HepG2 (cell line): Measurements from ENCODE around the gene TNNT3. TPM values are rescaled to one million over a fixed set of nuclear protein-coding genes. Genes with fewer than 3 reads are reported as not detected.
A peak's percentile ranks its signal among the peaks of the same experiment; 100 is the strongest.

Experiments used
- ADNP ChIP-seq: sonication (generic); formaldehyde crosslinking; IDR thresholded peaks from 2 replicates; pipeline ENCODE4 v1.4.0; 2020; ENCODE audit warnings: missing genetic modification reagents
- ASH2L ChIP-seq: fragments of 300-600, 200-600 bp; sonication (generic); IDR thresholded peaks from 2 replicates; pipeline ENCODE4 v1.7.0; 2017; ENCODE audit warnings: low read depth, mild to moderate bottlenecking, moderate library complexity, mixed read lengths, low read length; ENCODE audit not compliant: insufficient read length
- BCL6 ChIP-seq: IDR thresholded peaks from 2 replicates; pipeline ENCODE4 v1.6.1; 2016; ENCODE audit warnings: missing genetic modification reagents, missing compliant biosample characterization
- ELF1 ChIP-seq: sonication (generic); formaldehyde crosslinking; IDR thresholded peaks from 2 replicates; pipeline ENCODE4 v1.4.0; 2020; ENCODE audit warnings: missing genetic modification reagents
- ERF ChIP-seq: IDR thresholded peaks from 2 replicates; pipeline ENCODE4 v1.6.1; 2018; ENCODE audit warnings: missing biosample characterization, missing genetic modification reagents
- FOXC1 ChIP-seq: sonication (generic); formaldehyde crosslinking; IDR thresholded peaks from 2 replicates; pipeline ENCODE4 v1.8.0; 2022; ENCODE audit warnings: mild to moderate bottlenecking, missing genetic modification reagents, borderline replicate concordance
- GTF3A ChIP-seq: sonication (generic); formaldehyde crosslinking; conservative IDR thresholded peaks from 2 replicates; pipeline ENCODE4 v1.4.0; 2020; ENCODE audit warnings: mild to moderate bottlenecking, missing genetic modification reagents
- HNRNPL ChIP-seq: fragments of 200-400 bp; formaldehyde crosslinking; IDR thresholded peaks from 2 replicates; pipeline ENCODE4 v1.6.1; 2017; ENCODE audit warnings: mild to moderate bottlenecking, low read depth, low read length
- KDM4B ChIP-seq: sonication (generic); formaldehyde crosslinking; IDR thresholded peaks from 2 replicates; pipeline ENCODE4 v1.4.0; 2020; ENCODE audit warnings: missing genetic modification reagents
- MTERF4 ChIP-seq: sonication (generic); formaldehyde crosslinking; IDR thresholded peaks from 2 replicates; pipeline ENCODE4 v1.8.0; 2023; ENCODE audit warnings: mild to moderate bottlenecking, missing genetic modification reagents
- ONECUT2 ChIP-seq: sonication (generic); formaldehyde crosslinking; IDR thresholded peaks from 2 replicates; pipeline ENCODE4 v1.4.0; 2020; ENCODE audit warnings: missing genetic modification reagents
- PTBP1 ChIP-seq: fragments of 200-400 bp; formaldehyde crosslinking; IDR thresholded peaks from 2 replicates; pipeline ENCODE4 v1.6.1; 2018; ENCODE audit warnings: low read length, low read depth; ENCODE audit not compliant: poor library complexity, severe bottlenecking
- SP1 ChIP-seq, 2 experiments: fragments of 450-650 bp in 1 of 2; sonication (generic) in 1 of 2; formaldehyde crosslinking in 1 of 2; IDR thresholded peaks; 2 replicates each; pipeline versions ENCODE4 v1.4.0 to v1.6.1; 2016 to 2020; ENCODE audit warnings: missing genetic modification reagents in 1 of 2
- TARDBP ChIP-seq: sonication (generic); formaldehyde crosslinking; IDR thresholded peaks from 2 replicates; pipeline ENCODE4 v1.8.0; 2022; ENCODE audit warnings: mild to moderate bottlenecking, missing genetic modification reagents
- YEATS4 ChIP-seq: sonication (generic); formaldehyde crosslinking; IDR thresholded peaks from 2 replicates; pipeline ENCODE4 v1.4.0; 2020; ENCODE audit warnings: missing genetic modification reagents, borderline replicate concordance
- ZNF331 ChIP-seq: sonication (generic); formaldehyde crosslinking; IDR thresholded peaks from 2 replicates; pipeline ENCODE4 v1.4.0; 2020; ENCODE audit warnings: missing genetic modification reagents
- ZNF335 ChIP-seq: sonication (generic); formaldehyde crosslinking; IDR thresholded peaks from 2 replicates; pipeline ENCODE4 v1.4.0; 2020; ENCODE audit warnings: missing genetic modification reagents
- ZNF660 ChIP-seq: sonication (generic); formaldehyde crosslinking; IDR thresholded peaks from 2 replicates; pipeline ENCODE4 v1.5.1; 2020; ENCODE audit warnings: mild to moderate bottlenecking, low read depth, missing genetic modification reagents, borderline replicate concordance
- ZNF775 ChIP-seq: sonication (generic); formaldehyde crosslinking; IDR thresholded peaks from 2 replicates; pipeline ENCODE4 v1.4.0; 2020; ENCODE audit warnings: missing genetic modification reagents, mild to moderate bottlenecking, moderate library complexity, borderline replicate concordance
- ZSCAN9 ChIP-seq: IDR thresholded peaks from 2 replicates; pipeline ENCODE4 v1.6.1; 2016; ENCODE audit warnings: borderline replicate concordance
- polyA plus RNA-seq, 8 experiments: library from polyadenylated mRNA; depleted of rRNA in 3 of 8; stranded (reverse) in 7 of 8; unstranded in 1 of 8; fragments of >200 nt; fragmentation: Illumina TruSeq in 4 of 8; extraction: Trizol in 4 of 8; gene quantifications; 2 replicates each; pipeline versions ENCODE4 v1.2.1 to v1.2.3, GENCODE V29; 2011 to 2016; ENCODE audit warnings: low read depth in 4 of 8, missing spikeins in 1 of 8, mixed read lengths in 1 of 8; ENCODE audit not compliant: insufficient read depth in 1 of 8
- total RNA-seq, 5 experiments: library from RNA; depleted of rRNA; stranded (reverse); fragments of >200 nt; fragmentation: Illumina TruSeq; extraction: Trizol; gene quantifications; 2 replicates each; pipeline ENCODE4 v1.2.3, GENCODE V29; 2016; ENCODE audit warnings: low read depth in 1 of 5
- TF ChIP-seq, protein P1 (sequence below): sonication (generic); formaldehyde crosslinking; IDR thresholded peaks from 2 replicates; pipeline ENCODE4 v1.8.0; 2022; ENCODE audit warnings: missing genetic modification reagents, mild to moderate bottlenecking, inconsistent platforms, borderline replicate concordance
- TF ChIP-seq, protein P2 (sequence below): sonication (generic); formaldehyde crosslinking; IDR thresholded peaks from 2 replicates; pipeline ENCODE4 v1.4.0; 2020; ENCODE audit warnings: missing genetic modification reagents, low read depth, mild to moderate bottlenecking, borderline replicate concordance
- TF ChIP-seq, protein P3 (sequence below): sonication (generic); formaldehyde crosslinking; conservative IDR thresholded peaks from 2 replicates; pipeline ENCODE4 v1.8.0; 2022; ENCODE audit warnings: missing genetic modification reagents

Gene TNNT3
- total and polyA plus RNA-seq, 2 of the 13 experiments (the other 11 are each of a cell fraction or from before 2014, with no cell fraction given): not detected

GRCh38 chr11:1882265-1883238, 37.0 kb upstream of the TNNT3 start (continued):
- TF ChIP-seq ONECUT2 (CRISPR knock-in tag): no peak
- TF ChIP-seq BCL6: no peak
- no peak for TF ChIP-seq PTBP1
- TF ChIP-seq HNRNPL: 0 out of 2 replicates have a peak, but pooled peaks have one; percentile 25
- TF ChIP-seq YEATS4: no peak
- TF ChIP-seq ZSCAN9 (CRISPR knock-in tag): peak; percentile 43; the same call in 1 of the 2 replicates
- TF ChIP-seq SP1 (IDR thresholded peaks at IDR 0.05): no peak
- TF ChIP-seq SP1 (CRISPR knock-in tag; IDR thresholded peaks at IDR 0.05): no peak
- TF ChIP-seq ZNF775 (CRISPR knock-in tag): no peak
- TF ChIP-seq TARDBP (CRISPR knock-in tag): no peak
- TF ChIP-seq, protein P1, sequence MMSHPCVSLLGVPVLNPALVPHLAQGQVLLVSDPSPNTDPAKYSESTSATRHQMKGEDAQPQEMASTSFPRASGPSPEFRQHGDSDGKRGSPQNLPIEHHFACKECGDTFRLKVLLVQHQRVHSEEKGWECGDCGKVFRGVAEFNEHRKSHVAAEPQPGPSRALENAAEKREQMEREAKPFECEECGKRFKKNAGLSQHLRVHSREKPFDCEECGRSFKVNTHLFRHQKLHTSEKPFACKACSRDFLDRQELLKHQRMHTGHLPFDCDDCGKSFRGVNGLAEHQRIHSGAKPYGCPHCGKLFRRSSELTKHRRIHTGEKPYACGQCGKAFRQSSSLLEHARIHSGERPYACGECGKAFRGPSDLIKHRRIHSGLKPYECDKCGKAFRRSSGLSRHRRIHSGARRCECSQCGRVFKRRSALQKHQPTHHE (CRISPR knock-in tag): no peak
- no peak for TF ChIP-seq KDM4B (CRISPR knock-in tag)
- TF ChIP-seq, protein P2, sequence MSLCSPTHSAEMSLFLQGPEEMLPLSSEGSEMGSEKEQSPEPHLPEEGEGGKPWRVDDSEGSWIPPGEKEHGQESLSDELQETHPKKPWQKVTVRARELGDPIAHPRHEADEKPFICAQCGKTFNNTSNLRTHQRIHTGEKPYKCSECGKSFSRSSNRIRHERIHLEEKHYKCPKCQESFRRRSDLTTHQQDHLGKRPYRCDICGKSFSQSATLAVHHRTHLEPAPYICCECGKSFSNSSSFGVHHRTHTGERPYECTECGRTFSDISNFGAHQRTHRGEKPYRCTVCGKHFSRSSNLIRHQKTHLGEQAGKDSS (CRISPR knock-in tag): peak; percentile 61; the same call in 1 of the 2 replicates
- no peak for TF ChIP-seq ZNF331 (CRISPR knock-in tag)
- peak; percentile 48; the same call in 1 of the 2 replicates for TF ChIP-seq ERF (CRISPR knock-in tag)
- no peak for TF ChIP-seq MTERF4 (CRISPR knock-in tag)
- no peak for TF ChIP-seq GTF3A (CRISPR knock-in tag)
- TF ChIP-seq ELF1: no peak
- TF ChIP-seq ZNF335: no peak
- TF ChIP-seq, protein P3, sequence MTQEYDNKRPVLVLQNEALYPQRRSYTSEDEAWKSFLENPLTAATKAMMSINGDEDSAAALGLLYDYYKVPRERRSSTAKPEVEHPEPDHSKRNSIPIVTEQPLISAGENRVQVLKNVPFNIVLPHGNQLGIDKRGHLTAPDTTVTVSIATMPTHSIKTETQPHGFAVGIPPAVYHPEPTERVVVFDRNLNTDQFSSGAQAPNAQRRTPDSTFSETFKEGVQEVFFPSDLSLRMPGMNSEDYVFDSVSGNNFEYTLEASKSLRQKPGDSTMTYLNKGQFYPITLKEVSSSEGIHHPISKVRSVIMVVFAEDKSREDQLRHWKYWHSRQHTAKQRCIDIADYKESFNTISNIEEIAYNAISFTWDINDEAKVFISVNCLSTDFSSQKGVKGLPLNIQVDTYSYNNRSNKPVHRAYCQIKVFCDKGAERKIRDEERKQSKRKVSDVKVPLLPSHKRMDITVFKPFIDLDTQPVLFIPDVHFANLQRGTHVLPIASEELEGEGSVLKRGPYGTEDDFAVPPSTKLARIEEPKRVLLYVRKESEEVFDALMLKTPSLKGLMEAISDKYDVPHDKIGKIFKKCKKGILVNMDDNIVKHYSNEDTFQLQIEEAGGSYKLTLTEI (CRISPR knock-in tag): no peak
- TF ChIP-seq FOXC1 (CRISPR knock-in tag): no peak; the same call in 1 of the 2 replicates
- TF ChIP-seq ADNP (CRISPR knock-in tag): no peak
- TF ChIP-seq ZNF660: no peak
- TF ChIP-seq ASH2L: no peak
